Heart left ventricle (tissue), 16 donors: ENCODE measurements around the gene RLN2. TPM values are rescaled to one million over a fixed set of nuclear protein-coding genes. Genes with fewer than 3 reads are reported as not detected.
"Not testable (repeated sequence)": the region's sequence is repeated elsewhere in the genome, so short reads cannot be mapped to it uniquely, and the experiment has no call there.

ENCODE experiments used
- ATAC-seq, 4 donors: fragments of 200-7000 bp; cut with Tn5 transposase; one replicate each; pipeline ENCODE4 v1.9.1; 2020 to 2022; ENCODE audit warnings: moderate library complexity in 4 of 4, mild to moderate bottlenecking in 3 of 4, moderate number of reproducible peaks in 1 of 4
- DNase-seq, 5 donors: peaks; one replicate each; pipeline ENCODE4 v3.0.0-alpha.2; 2020
- H3K27ac ChIP-seq, 12 donors: fragments of 200-600 bp; sonication (generic) in 4 of 12; one replicate each; pipeline versions ENCODE4 v1.5.0 to v1.8.0; 2016 to 2022; ENCODE audit warnings: mild to moderate bottlenecking in 2 of 12
- H3K27me3 ChIP-seq, 9 donors: fragments of 200-600 bp; sonication (generic) in 2 of 9; one replicate each; pipeline versions ENCODE4 v1.5.1 to v1.8.0; 2016 to 2022; ENCODE audit warnings: mild to moderate bottlenecking in 3 of 9
- H3K36me3 ChIP-seq, 9 donors: fragments of 200-600 bp; sonication (generic) in 2 of 9; one replicate each; pipeline versions ENCODE4 v1.5.0 to v1.8.0; 2018 to 2022; ENCODE audit warnings: mild to moderate bottlenecking in 2 of 9
- H3K4me1 ChIP-seq, 12 donors: fragments of 200-600 bp; sonication (generic) in 4 of 12; one replicate each; pipeline versions ENCODE4 v1.5.0 to v1.8.0; 2016 to 2022; ENCODE audit warnings: mild to moderate bottlenecking in 3 of 12
- H3K4me3 ChIP-seq, 12 donors: fragments of 200-600 bp; sonication (generic) in 4 of 12; one replicate each; pipeline versions ENCODE4 v1.5.0 to v1.8.0; 2017 to 2022; ENCODE audit warnings: mild to moderate bottlenecking in 9 of 12, moderate library complexity in 4 of 12
- H3K9me3 ChIP-seq, 12 donors: fragments of 200-600 bp; sonication (generic) in 4 of 12; one replicate each; pipeline versions ENCODE4 v1.5.0 to v1.8.0; 2016 to 2022; ENCODE audit warnings: mild to moderate bottlenecking in 1 of 12
- CTCF ChIP-seq, 12 donors: fragments of 200-600 bp; sonication (generic) in 4 of 12; IDR thresholded peaks; one replicate each; pipeline versions ENCODE4 v1.5.0 to v1.8.0; 2018 to 2022; ENCODE audit warnings: antibody characterized with exemption in 12 of 12, mild to moderate bottlenecking in 5 of 12
- POLR2A ChIP-seq, 2 donors: fragments of 450-650 bp; IDR thresholded peaks; one replicate each; pipeline ENCODE4 v1.6.1; 2017; ENCODE audit warnings: antibody characterized with exemption in 2 of 2, mild to moderate bottlenecking in 2 of 2, moderate library complexity in 2 of 2
- WGBS, 4 donors: extraction: QIAGEN DNeasy Blood & Tissue Kit in 2 of 4; methylation state at CpG; one replicate each; pipeline versions ENCODE4 v1.1.5 to v1.1.7; 2013 to 2018; 5-methylcytosine and 5-hydroxymethylcytosine counted together
- intact Hi-C, 10 donors: fragments of 100-400 bp; cut with DNase I; formaldehyde crosslinking; loops; one replicate each; pipeline versions ENCODE4 v1.11.1 to v1.14.2; 2022
- polyA plus RNA-seq, 2 donors: library from polyadenylated mRNA; stranded (reverse); fragments of 200-250 nt; gene quantifications; one replicate each; pipeline ENCODE4 v1.2.3, GENCODE V29; 2013
- total RNA-seq, 9 donors: library from RNA; depleted of rRNA in 2 of 9; stranded (reverse); fragments of >200 nt in 2 of 9; fragmentation: NEBNext Ultra II Directional in 3 of 9; extraction: Animal tissue kit (Norgen Biotek cat#: 25700) in 3 of 9; gene quantifications; one replicate each; pipeline versions ENCODE4 v1.1.0 to v1.2.4, GENCODE V29; 2016 to 2023
- donor health status: ischemic (EF 13 %, LVEDD 7.1; RV severe dilation, severe dysfunction).
- donor health status: healthy with polysubstance abuse.
- donor health status: DM: no; HTN: yes; CAD: no.
- donor health status: DM: no; HTN: no; CAD: no.
- donor health status: ischemic (EF 25% LVEDD 6.9; RV normal size, moderate dysfunction).
- donor health status: ischemic (EF 25% LVEDD 5.7; RV mildly dilated, moderate dysfunction).
- donor health status: healthy.
- donor health status: DM: yes; HTN: yes; CAD: no.
- donor health status: ischemic (EF 35%, LVEDD 5.7; RV mildly dilated, moderate dysfunction).
- donor health status: nonischemic (EF 11% LVEDD 7.7; RV severe dilation, severe dysfunction).
- donor health status: DM: yes; HTN: yes; CAD: no.
- donor health status: PGD.
- donor health status: ischemic (EF 29% LVEDD 5.4; RV normal size, mild dysfunction).
- donor health status: nonischemic (EF 23%, LVEDD 6.1; RV moderate dilation, normal function).

Gene RLN2
- total and polyA plus RNA-seq, 11 donors: 0.45 to 1.7 (median 0.53) TPM; not detected in 7

GRCh38 chr9:5336688-5337087 is 32.2 kb upstream of the RLN2 start:
- intact Hi-C loops: no loop called here
- H3K27ac ChIP-seq: no peak overlapping the region
- TF ChIP-seq POLR2A (IDR thresholded peaks at IDR 0.05) (no peak), CTCF (IDR thresholded peaks at IDR 0.05) (no peak)
- no peaks in the 10 kb centered on the region for H3K4me1 ChIP-seq
- H3K27me3 ChIP-seq: no peaks in the 10 kb centered on the region
- H3K36me3 ChIP-seq: no peaks in the 10 kb centered on the region
- H3K9me3 ChIP-seq: no peaks in the 10 kb centered on the region
- ATAC-seq (no peak), DNase-seq (no peak)
- no peak overlapping the region for H3K4me3 ChIP-seq
- WGBS, 4 donors: 69 to 71% (median 71%) methylated on average over 4 of the region's 4 CpGs

DNA sequence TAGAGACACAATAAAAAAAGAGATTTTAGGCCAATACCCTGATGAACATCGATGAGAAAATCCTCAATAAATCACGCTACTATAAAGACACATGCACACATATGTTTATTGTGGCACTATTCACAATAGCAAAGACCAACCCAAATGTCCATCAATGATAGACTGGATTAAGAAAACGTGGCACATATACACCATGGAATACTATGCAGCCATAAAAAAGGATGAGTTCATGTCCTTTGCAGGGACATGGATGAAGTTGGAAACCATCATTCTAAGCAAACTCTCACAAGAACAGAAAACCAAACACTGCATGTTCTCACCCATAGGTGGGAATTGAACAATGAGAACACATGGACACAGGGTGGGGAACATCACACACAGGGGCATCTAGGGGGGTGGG is 26.8 kb upstream of the RLN2 start:
- H3K27me3 ChIP-seq, H3K4me1 ChIP-seq, DNase-seq, H3K27ac ChIP-seq, H3K36me3 ChIP-seq, H3K9me3 ChIP-seq, ATAC-seq, intact Hi-C loops, H3K4me3 ChIP-seq: not testable (repeated sequence)
- WGBS, 4 donors: 76 to 80% (median 78%) methylated on average over 3 of the region's 3 CpGs

DNA sequence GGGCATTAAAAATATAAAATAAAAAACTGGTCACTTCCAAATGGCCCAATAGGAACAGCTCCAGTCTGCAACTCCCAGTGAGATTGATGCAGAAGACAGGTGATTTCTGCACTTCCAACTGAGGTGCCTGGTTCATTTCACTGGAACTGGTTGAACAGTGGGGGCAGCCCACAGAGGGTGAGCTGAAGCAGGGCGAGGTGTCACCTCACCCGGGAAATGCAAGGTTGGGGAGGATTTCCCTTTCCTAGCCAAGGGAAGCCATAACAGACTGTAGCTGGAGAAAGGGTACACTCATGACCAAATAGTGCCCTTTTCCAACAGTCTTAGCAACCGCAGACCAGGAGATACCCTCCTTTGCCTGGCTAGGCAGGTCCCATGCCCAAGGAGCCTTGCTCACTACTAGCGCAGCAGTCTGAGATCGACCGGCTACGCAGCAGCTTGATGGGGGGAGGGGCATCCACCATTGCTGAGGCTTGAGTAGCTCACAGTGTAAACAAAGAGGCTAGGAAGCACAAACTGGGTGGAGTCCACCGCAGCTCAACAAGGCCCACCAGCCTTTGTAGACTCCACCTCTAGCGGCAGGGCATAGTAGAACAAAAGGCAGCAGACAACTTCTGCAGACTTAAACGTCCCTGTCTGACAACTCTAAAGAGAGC is 22.5 kb upstream of the RLN2 start:
- peaks cover 0 to 4% (median 0%) of the 10 kb centered on the region in 12 donors for H3K9me3 ChIP-seq
- WGBS, 4 donors: 55 to 64% (median 56%) methylated on average over 8 to 10 of the region's 10 CpGs
- ATAC-seq (no peak), DNase-seq (no peak)
- H3K27me3 ChIP-seq: peaks cover 0 to 5% (median 0%) of the 10 kb centered on the region in 9 donors
- no peak for TF ChIP-seq CTCF (IDR thresholded peaks at IDR 0.05)
- TF ChIP-seq POLR2A (IDR thresholded peaks at IDR 0.05): no peak
- no peaks in the 10 kb centered on the region for H3K36me3 ChIP-seq
- H3K27ac ChIP-seq: no peak overlapping the region
- H3K4me1 ChIP-seq: no peaks in the 10 kb centered on the region
- intact Hi-C loops: no loop called here
- peak overlapping the region in 2 of 12 donors; percentile 5 to 15 for H3K4me3 ChIP-seq

- intact Hi-C loops: no loop called here
- no peak for TF ChIP-seq CTCF (IDR thresholded peaks at IDR 0.05)
- no peak for TF ChIP-seq POLR2A (IDR thresholded peaks at IDR 0.05)
- DNase-seq (no peak), ATAC-seq (no peak)
- Histone ChIP-seq H3K36me3 (no peaks in the 10 kb centered on the region), H3K4me1 (no peaks in the 10 kb centered on the region), H3K9me3 (peaks cover 0 to 3% (median 0%) of the 10 kb centered on the region in 12 donors), H3K27me3 (peaks cover 0 to 5% (median 0%) of the 10 kb centered on the region in 9 donors), H3K27ac (no peak overlapping the region), H3K4me3 (no peak overlapping the region)
Observed at GRCh38 chr9:5326187-5326586, 21.7 kb upstream of the RLN2 start.

DNA sequence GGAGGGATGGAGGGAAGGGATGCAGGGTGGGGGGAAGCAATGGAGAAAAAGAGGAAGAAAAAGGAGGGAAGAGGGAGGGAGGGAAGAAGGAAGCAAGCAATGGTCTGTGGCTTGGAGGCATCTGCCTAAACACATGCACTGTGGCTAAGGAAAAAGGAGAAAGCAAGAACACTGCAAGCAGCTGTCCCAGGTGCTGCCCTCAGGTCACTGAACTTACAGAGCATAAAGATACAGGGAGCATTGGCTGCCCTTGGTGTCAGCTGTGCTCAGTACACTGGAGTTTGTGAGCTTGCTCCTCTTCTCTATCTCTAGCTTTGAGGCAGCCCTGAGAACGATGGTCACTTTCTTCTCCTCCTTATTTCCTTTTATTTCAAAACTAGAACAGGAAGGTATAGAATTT is 17.1 kb upstream of the RLN2 start:
- H3K4me1 ChIP-seq, intact Hi-C loops, H3K36me3 ChIP-seq, H3K27me3 ChIP-seq, H3K27ac ChIP-seq, ATAC-seq, H3K4me3 ChIP-seq, DNase-seq, H3K9me3 ChIP-seq: not testable (repeated sequence)
- WGBS, 4 donors: 59 to 70% (median 66%) methylated on average over 1 of the region's 1 CpG
